Heart left ventricle (tissue), 13 donors: ENCODE measurements around the gene MEGF11.

ENCODE experiments used
- CTCF ChIP-seq, 12 donors: fragments of 200-600 bp; sonication (generic) in 4 of 12; IDR thresholded peaks; one replicate each; pipeline versions ENCODE4 v1.5.0 to v1.8.0; 2018 to 2022; ENCODE audit warnings: antibody characterized with exemption in 12 of 12, mild to moderate bottlenecking in 5 of 12
- POLR2A ChIP-seq, 2 donors: fragments of 450-650 bp; IDR thresholded peaks; one replicate each; pipeline ENCODE4 v1.6.1; 2017; ENCODE audit warnings: antibody characterized with exemption in 2 of 2, mild to moderate bottlenecking in 2 of 2, moderate library complexity in 2 of 2
- donor health status: ischemic (EF 13 %, LVEDD 7.1; RV severe dilation, severe dysfunction).
- donor health status: DM: no; HTN: yes; CAD: no.
- donor health status: DM: no; HTN: no; CAD: no.
- donor health status: ischemic (EF 25% LVEDD 6.9; RV normal size, moderate dysfunction).
- donor health status: ischemic (EF 25% LVEDD 5.7; RV mildly dilated, moderate dysfunction).
- donor health status: ischemic (EF 35%, LVEDD 5.7; RV mildly dilated, moderate dysfunction).
- donor health status: nonischemic (EF 11% LVEDD 7.7; RV severe dilation, severe dysfunction).
- donor health status: DM: yes; HTN: yes; CAD: no.
- donor health status: PGD.
- donor health status: ischemic (EF 29% LVEDD 5.4; RV normal size, mild dysfunction).
- donor health status: nonischemic (EF 23%, LVEDD 6.1; RV moderate dilation, normal function).

- no peak for TF ChIP-seq CTCF (IDR thresholded peaks at IDR 0.05)
- TF ChIP-seq POLR2A (IDR thresholded peaks at IDR 0.05) = no peak
Observed at GRCh38 chr15:65957451-65957850, 296.1 kb downstream of the MEGF11 start.
